Muscle of leg (tissue), 11 donors: Measurements from ENCODE around the gene TIMM44. TPM values are rescaled to one million over a fixed set of nuclear protein-coding genes. Genes with fewer than 3 reads are reported as not detected.

Experiments
- DNase-seq: peaks from one replicate; pipeline ENCODE4 v3.0.0; 2013
- H3K27ac ChIP-seq: one replicate; pipeline ENCODE4 v1.5.1; 2013; ENCODE audit warnings: mild to moderate bottlenecking, low read length, control low read depth
- H3K27me3 ChIP-seq: one replicate; pipeline ENCODE4 v1.6.1; 2013; ENCODE audit warnings: low read length; ENCODE audit not compliant: control insufficient read depth, insufficient read depth
- H3K36me3 ChIP-seq: one replicate; pipeline ENCODE4 v1.6.1; 2013; ENCODE audit warnings: low read length; ENCODE audit not compliant: control insufficient read depth, insufficient read depth
- H3K4me1 ChIP-seq: one replicate; pipeline ENCODE4 v1.6.1; 2013; ENCODE audit warnings: low read length; ENCODE audit not compliant: control insufficient read depth, insufficient read depth
- H3K4me3 ChIP-seq: one replicate; pipeline ENCODE4 v1.5.1; 2013; ENCODE audit warnings: low read length, control low read depth
- H3K9me3 ChIP-seq: replicated peaks from 2 replicates; pipeline ENCODE4 v1.6.1; 2013; ENCODE audit warnings: low read depth, low read length; ENCODE audit not compliant: control insufficient read depth
- WGBS: methylation state at CpG from one replicate; pipeline ENCODE4 v1.1.5; 2013; ENCODE audit warnings: missing lambda C conversion rate; ENCODE audit not compliant: insufficient coverage; 5-methylcytosine and 5-hydroxymethylcytosine counted together
- polyA plus RNA-seq, 8 donors: library from polyadenylated mRNA; unstranded; fragments of 120-200 nt; gene quantifications; one replicate each; pipeline versions ENCODE4 v1.2.1 to v1.2.3, GENCODE V29; 2013; ENCODE audit warnings: inconsistent platforms in 1 of 8, low replicate concordance in 1 of 8; ENCODE audit not compliant: insufficient read length in 8 of 8, insufficient read depth in 1 of 8
- total RNA-seq: library from RNA; stranded (reverse); fragments of 120-200 nt; gene quantifications from one replicate; pipeline ENCODE4 v1.2.4, GENCODE V29; 2013

Gene TIMM44
- total and polyA plus RNA-seq, 9 donors: 40.5 to 66.3 (median 57.4) TPM

- peaks cover 92% of the 10 kb centered on the region for H3K36me3 ChIP-seq
Observed at GRCh38 chr19:7978179-7978825, 34.8 kb upstream of the TIMM44 start.

GRCh38 chr19:7977723-7978040 is 34.2 kb upstream of the TIMM44 start:
- Histone ChIP-seq H3K36me3 (peaks cover 89% of the 10 kb centered on the region), H3K27me3 (no peaks in the 10 kb centered on the region), H3K4me1 (no peaks in the 10 kb centered on the region), H3K4me3 (no peak overlapping the region), H3K27ac (no peak overlapping the region), H3K9me3 (no peaks in the 10 kb centered on the region)
- no peak for DNase-seq
- 95% methylated on average over 6 of the region's 6 CpGs for whole genome bisulfite sequencing

More at GRCh38 chr19:7978179-7978825, 34.8 kb upstream of the TIMM44 start:
- DNase-seq: no peak
- 88% methylated on average over 12 of the region's 12 CpGs for WGBS
- H3K4me3 ChIP-seq: no peak overlapping the region
- H3K4me1 ChIP-seq: no peaks in the 10 kb centered on the region
- H3K9me3 ChIP-seq: no peaks in the 10 kb centered on the region
- no peaks in the 10 kb centered on the region for H3K27me3 ChIP-seq
- H3K27ac ChIP-seq: no peak overlapping the region

GRCh38 chr19:7977021-7977722 is 33.7 kb upstream of the TIMM44 start:
- no peak overlapping the region for H3K4me3 ChIP-seq
- H3K27me3 ChIP-seq: no peaks in the 10 kb centered on the region
- H3K9me3 ChIP-seq: no peaks in the 10 kb centered on the region
- no peaks in the 10 kb centered on the region for H3K4me1 ChIP-seq
- WGBS: 89% methylated on average over 11 of the region's 15 CpGs
- DNase-seq: no peak
- H3K36me3 ChIP-seq: peaks cover 88% of the 10 kb centered on the region
- H3K27ac ChIP-seq: no peak overlapping the region

- no peak overlapping the region for H3K27ac ChIP-seq
- H3K4me1 ChIP-seq: no peaks in the 10 kb centered on the region
- DNase-seq: no peak
- no peak overlapping the region for H3K4me3 ChIP-seq
- no peaks in the 10 kb centered on the region for H3K27me3 ChIP-seq
- H3K9me3 ChIP-seq: no peaks in the 10 kb centered on the region
- 100% methylated on average over 1 of the region's 4 CpGs for WGBS
- peaks cover 88% of the 10 kb centered on the region for H3K36me3 ChIP-seq
Observed at GRCh38 chr19:7976461-7976860, 33.0 kb upstream of the TIMM44 start.

GRCh38 chr19:7975037-7975436 is 31.6 kb upstream of the TIMM44 start:
- DNase-seq: no peak
- H3K4me1 ChIP-seq: no peaks in the 10 kb centered on the region
- no peak overlapping the region for H3K27ac ChIP-seq
- H3K9me3 ChIP-seq: no peaks in the 10 kb centered on the region
- WGBS: 77% methylated on average over 7 of the region's 7 CpGs
- H3K27me3 ChIP-seq: no peaks in the 10 kb centered on the region
- H3K4me3 ChIP-seq: no peak overlapping the region
- peaks cover 81% of the 10 kb centered on the region for H3K36me3 ChIP-seq

GRCh38 chr19:7973883-7974282 is 30.4 kb upstream of the TIMM44 start:
- Histone ChIP-seq H3K4me3 (no peak overlapping the region), H3K9me3 (no peaks in the 10 kb centered on the region), H3K36me3 (peaks cover 79% of the 10 kb centered on the region), H3K4me1 (no peaks in the 10 kb centered on the region), H3K27me3 (no peaks in the 10 kb centered on the region), H3K27ac (no peak overlapping the region)
- 91% methylated on average over 11 of the region's 12 CpGs for WGBS
- DNase-seq: no peak

GRCh38 chr19:7971553-7972520 is 28.4 kb upstream of the TIMM44 start:
- Histone ChIP-seq H3K9me3 (no peaks in the 10 kb centered on the region), H3K4me3 (no peak overlapping the region), H3K4me1 (no peaks in the 10 kb centered on the region), H3K27me3 (no peaks in the 10 kb centered on the region), H3K27ac (no peak overlapping the region), H3K36me3 (peaks cover 78% of the 10 kb centered on the region)
- DNase-seq: no peak
- 81% methylated on average over 30 of the region's 35 CpGs for WGBS

GRCh38 chr19:7970716-7971448 is 27.4 kb upstream of the TIMM44 start:
- Histone ChIP-seq H3K4me3 (no peak overlapping the region), H3K9me3 (no peaks in the 10 kb centered on the region), H3K27ac (no peak overlapping the region), H3K27me3 (no peaks in the 10 kb centered on the region), H3K36me3 (peaks cover 82% of the 10 kb centered on the region), H3K4me1 (no peaks in the 10 kb centered on the region)
- WGBS: 47% methylated on average over 5 of the region's 12 CpGs
- peak; percentile 27 for DNase-seq

GRCh38 chr19:7969555-7969939 is 26.1 kb upstream of the TIMM44 start:
- 89% methylated on average over 7 of the region's 11 CpGs for WGBS
- no peak for DNase-seq
- H3K9me3 ChIP-seq: no peaks in the 10 kb centered on the region
- no peak overlapping the region for H3K27ac ChIP-seq
- H3K36me3 ChIP-seq: peaks cover 84% of the 10 kb centered on the region
- no peaks in the 10 kb centered on the region for H3K27me3 ChIP-seq
- no peaks in the 10 kb centered on the region for H3K4me1 ChIP-seq
- H3K4me3 ChIP-seq: no peak overlapping the region
